Stimulated activated CD4-positive, alpha-beta T cell treated with anti-CD3 and anti-CD28 coated beads, Interleukin-1b, Interleukin-23, amount 100 ng/mL, for 4 hours (primary cell): ENCODE measurements around the gene RAB36.

Source experiments
- DNase-seq, 2 donors: peaks; one replicate each; pipeline ENCODE4 v3.0.0-alpha.2; 2020; ENCODE audit warnings: low read depth in 2 of 2

RAB36 gene

DNA sequence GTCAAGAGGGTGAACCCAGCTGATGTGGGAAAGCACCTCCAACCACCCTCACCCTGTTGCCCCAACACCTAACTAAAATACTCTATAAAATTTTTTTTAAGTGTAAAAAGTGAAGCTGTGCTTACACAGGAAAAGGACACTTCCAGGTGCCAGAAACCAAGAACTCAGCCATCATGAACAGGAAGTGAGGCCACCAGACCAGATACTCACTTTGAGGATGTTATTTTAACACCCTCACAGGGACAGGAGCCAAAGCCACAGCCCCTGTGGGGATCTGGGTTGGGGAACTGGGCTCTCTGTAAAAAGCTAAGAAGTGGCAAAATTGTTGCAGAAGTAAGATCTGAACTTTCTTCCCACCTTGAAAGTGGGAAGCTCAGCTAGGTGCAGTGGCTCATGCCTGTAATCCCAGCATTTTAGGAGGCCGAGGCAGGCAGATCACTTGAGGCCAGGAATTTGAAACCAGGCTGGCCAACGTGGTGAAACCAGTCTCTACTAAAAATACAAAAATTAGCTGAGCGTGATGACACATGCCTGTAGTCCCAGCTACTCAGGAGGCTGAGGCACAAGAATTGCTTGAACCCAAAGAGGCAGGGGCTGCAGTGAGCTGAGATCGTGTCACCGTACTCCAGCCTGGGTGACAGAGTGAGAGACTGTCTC is 7.2 kb upstream of the RAB36 start:
- no peak for DNase-seq

DNA sequence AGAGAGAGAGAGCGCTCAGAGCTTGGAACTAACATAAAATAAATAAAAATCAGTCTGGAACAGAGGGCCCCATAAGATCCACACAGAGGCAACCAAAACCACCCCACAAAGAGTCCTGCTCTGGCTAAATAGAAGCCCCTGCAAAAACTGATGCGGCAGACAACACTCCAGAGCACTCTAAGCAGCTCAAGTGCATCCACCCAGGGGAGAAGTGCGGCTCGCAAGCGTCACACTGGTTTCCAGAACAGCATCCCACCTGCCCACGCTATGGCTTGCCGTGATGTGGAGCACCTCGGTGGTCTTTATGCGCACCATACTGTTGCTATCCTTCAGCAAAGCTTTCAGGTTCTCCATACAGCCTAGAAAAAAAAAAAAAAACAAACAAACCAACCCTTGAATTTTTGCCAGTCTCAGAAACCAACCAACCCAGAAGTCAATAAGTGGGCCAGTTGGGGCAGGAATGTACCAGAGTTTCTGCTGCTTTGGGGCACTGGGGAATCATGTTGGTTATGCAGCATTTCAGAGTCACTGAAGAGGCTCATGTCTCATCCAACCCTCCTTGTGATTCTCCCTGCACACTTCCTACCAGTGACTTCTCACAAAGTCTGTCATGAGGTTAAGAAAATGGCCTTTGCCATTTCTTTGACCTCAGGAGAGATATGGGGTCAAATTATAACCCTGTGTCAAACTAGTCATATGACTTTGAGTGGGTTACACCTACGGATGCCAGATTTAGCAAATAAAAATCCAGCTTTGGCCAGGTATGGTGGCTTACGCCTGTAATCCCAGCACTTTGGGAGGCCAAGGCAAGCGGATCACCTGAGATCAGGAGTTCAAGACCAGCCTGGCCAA is 6.5 kb upstream of the RAB36 start:
- no peak for DNase-seq

DNA sequence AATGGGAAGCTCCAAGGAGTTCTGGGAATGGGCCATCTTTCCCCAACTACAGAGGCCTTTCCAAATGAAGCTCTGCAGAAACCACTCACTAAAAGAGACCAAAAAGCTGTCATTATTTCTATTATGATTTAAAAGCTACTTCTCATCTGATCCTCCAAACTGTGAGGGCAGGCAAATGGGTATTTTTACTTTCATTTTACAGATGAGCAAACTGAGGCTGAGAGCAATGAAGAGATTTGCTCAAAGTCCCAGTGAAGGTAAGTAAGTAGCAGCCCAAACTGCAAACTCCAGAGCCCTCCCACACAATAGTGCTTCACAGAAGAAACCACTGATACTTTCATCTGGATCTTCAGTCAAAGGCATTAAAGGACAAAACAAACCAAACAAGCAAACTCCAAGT is 4.9 kb upstream of the RAB36 start:
- no peak for DNase-seq

DNA sequence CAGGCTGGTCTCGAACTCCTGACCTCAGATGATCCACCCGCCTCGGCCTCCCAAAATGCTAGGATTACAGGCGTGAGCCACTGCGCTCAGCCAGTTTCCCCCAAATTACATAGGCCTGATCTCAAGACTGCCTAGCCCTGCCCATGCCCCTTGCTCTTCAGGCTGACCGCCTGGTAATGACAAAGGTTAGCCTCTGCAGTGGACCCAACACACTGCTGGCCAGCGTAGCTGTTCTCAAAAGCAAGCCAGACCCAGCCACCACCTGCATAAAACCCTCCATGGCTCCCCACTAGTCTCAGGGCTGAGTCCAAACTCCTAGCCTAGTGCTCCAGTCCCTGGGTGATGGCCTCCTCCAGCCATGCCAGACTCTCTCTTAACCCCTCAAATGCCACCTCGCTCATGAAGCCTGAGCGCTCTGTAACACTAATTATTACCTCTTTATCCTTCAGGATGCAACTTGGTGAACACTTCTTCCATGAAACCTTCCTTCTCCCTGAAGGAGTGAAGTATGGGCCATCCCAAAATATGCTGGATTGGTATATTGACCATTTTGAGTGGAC is 2.7 kb upstream of the RAB36 start:
- no peak for DNase-seq

DNA sequence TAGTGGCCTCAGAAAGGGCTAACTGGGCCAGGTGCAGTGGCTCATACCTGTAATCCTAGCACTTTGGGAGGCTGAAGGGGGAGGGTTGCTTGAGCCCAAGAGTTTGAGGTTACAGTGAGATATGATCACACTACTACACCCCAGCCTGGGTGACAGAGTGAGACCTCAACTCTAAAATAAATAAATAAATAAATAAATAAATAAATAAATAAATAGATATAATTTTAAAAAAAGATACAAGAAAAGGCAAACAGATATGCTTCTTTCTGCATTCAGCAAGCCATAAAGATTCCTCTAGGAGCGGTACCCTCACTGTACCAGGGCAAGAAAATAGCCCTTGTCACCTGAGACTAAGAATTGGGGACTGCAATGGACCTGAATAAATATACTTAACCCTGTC is 2.2 kb upstream of the RAB36 start:
- DNase-seq: no peak

DNA sequence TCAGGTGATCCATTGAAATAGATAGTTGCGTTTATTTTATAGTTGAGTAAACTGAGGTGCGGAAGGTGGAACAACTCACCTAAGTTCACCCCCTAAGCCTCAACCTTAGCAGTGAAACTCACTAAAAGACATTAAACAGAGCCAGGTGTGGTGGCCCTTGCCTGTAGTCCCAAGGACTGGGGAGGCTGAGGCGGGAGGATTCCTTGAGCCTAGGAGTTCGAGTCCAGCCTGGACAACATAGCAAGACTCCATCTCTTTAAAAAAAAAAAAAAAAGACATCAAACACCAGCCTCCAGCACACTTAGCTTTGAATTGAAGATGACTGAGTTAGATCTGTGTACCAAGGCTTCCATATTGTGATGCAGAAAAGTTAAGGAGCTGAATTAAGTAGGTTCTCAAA is 845 bp upstream of the RAB36 start:
- no peak for DNase-seq

DNA sequence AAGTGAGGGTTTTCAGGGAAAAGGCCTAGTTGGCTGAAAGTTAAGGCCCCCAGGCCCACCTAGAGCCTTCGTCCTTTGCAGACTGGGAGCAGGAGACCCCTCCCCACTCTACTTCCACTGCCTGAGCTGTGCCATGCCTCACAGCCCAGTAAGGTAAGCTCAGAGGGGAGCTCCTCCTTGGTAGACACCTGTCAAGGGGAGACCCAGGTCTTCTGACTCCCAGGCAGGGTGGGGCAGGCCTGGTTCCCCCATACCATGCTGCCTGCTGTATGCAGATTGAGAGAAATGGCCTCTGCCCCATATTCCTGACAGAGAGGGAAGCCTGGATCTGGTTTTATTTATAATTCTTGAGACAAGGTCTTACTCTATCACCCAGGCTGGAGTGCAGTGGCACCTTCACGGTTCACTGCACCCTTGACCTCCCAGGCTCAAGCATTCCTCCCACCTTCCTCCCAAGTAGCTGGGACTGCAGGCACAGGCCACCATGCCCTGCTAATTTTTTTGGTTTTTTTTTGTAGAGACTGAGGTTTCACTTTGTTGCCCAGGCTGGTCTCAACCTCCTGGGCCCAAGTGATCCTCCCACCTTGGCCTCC is 697 bp downstream of the RAB36 start:
- no peak for DNase-seq

DNA sequence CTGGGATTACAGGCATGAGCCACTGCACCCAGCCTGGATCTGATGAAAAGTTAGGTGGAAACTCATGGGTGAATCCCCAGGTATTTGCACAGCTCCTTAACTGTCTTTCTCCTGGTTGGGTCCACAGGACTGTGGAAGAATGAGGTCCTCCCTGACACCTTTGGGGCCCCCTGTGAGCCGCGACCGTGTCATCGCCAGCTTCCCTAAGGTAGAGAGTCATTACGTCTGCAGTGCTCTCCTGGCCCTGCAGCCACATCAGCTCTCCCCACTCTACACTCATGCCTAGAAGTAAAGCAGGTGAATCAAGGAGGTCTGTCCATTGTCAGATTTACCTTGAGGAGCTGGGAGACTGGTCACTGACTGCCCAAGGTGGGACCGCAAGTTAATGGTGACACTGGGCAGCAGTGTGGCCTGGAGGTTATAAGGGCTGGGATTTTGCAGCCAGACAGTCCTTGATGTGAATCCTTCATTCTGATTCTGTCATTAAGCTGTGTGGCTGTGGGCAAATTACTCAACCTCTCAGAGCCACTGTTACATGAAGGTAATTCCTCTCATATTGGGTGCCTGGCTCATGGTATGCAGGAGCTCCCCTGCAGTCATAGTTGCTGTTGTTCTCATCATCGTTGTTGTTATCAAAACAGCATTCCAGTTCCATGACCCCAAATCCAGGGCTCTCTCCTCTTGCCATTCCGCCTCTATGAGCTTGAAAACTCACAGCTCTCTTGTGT is 1.4 kb downstream of the RAB36 start:
- DNase-seq: no peak

DNA sequence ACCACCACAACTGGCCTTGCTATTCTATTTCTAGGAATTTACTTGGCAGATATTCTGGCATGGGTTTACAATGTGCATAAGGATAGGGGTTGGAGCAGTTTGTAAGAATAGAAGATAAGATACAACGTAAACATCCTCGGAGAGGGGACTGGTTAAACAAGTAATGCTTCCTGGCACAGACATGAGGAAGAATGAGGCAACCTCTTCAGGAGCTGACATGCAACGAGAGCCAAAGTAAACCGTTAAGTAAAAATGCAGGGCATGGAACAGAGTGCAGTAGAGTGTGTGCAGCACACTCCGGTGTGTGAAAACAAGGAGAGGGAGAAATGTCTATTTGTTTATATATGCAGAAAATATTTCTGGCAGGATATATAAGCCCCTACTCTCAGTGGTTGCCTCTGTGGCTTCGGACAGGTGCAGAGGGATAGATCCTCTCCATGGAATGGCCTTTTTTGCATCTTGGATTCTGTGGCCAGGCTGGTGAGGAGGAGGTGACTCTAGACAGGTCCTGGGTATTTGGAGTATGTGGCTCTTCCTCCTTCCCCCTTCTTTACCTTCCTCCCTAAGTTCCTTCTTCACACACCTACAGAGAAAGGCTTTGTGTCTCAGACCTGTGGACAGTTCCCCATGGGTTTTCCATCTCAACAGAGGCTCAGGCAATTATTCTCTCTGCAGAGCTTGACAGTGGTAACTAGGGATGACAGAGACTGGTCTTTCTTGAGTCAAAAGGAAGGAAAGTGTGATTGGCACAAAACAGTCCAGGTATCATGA is 2.5 kb downstream of the RAB36 start:
- no peak for DNase-seq

DNA sequence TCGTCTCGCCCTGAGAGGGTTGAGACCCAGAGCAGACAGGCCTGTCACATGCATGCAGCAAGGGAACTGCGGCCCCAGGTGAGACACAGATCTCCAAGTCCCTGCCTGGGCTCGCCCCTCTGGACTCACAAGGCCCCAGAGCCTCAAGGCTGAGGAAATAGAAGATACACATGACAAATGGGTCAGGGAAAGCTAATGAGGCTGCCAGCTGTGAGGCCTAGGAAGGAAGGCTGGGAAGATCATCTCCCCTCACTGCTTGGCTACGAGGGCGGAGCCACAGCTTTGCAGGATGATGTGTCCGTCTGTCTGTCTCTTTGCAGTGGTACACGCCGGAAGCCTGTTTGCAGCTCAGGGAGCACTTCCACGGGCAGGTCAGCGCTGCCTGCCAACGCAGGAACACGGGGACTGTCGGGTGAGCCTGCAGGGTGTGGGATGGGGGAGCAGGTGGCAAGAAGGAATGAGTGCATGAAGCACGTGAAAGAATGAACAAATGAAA is 4.5 kb downstream of the RAB36 start:
- no peak for DNase-seq

DNA sequence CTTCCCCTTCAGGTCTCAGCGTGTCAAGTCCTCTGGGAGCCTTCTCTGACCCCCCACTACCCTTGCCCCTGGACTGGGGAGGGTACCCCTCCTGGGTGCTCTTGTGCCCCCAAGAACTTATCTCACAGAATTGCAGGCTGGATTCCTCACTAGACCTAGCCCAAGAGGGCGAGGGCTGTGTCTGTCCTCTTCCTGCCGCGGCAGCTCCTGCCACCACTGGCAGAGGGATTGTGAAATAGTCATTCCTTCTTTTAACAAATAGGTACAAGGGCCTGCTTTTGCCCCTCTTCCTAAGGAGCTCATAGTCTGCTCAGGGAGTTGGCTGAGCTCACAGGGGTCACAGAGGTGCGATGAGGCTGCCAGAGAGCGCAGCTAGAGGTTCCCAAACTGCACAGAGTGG is 5.5 kb downstream of the RAB36 start:
- DNase-seq: no peak

DNA sequence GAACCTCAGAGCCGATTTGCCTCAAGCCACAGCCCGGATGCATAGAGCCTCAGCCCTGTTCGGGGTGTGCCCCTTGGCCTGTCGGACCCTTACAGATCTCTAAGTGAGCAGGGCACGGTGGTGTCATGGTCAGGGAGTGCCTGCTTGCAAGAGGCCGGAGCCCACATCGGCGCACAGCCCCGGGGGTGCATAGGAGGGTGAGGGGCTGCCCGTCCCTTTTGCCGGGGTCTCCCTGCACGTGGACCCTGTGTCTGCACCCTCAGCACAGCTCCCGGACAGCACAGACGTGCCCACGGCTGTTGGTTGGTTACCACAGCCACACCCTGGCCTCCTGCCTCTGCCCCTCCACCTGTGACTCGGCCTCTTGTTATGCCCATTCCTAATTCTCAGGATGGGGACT is 6.5 kb downstream of the RAB36 start:
- no peak for DNase-seq

DNA sequence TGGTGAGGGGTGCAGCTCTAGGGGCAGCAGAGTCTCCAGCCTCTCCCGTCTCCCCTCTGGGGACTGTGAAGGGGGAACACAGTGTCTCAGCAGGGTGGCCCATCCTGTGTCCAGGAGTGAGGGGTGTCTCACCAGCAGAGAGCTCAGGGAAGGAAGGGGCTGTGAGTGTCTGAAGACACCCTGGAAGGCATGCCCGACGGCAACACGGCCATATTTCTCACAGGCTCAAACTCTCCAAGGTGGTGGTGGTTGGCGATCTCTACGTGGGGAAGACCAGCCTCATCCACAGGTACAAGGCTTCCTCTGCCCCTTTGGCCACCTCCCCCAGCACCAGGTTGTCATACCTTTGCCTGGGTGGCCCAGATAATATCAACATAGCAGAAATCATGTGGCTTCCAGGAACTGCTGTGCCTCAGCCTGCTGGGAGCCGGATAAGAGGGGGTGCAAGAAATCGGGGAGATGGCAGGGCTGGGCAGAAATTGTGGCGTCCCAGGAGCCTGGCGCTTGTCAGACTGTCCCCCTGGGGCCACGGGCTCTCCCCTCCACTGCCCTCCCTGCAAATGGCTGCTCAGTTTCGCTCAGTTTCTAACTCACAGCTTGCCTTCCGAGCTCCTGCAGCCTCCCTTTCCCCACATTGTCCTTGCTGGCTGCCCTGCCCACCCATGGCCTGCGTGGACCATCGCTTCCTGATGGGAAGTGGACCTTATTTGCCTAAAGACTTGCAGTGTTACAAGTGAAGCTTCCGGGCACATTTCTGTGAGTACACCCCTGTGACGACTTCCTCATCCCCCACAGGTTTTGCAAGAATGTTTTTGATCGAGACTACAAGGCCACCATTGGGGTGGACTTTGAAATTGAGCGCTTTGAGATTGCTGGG is 7.2 kb downstream of the RAB36 start:
- DNase-seq: no peak

DNA sequence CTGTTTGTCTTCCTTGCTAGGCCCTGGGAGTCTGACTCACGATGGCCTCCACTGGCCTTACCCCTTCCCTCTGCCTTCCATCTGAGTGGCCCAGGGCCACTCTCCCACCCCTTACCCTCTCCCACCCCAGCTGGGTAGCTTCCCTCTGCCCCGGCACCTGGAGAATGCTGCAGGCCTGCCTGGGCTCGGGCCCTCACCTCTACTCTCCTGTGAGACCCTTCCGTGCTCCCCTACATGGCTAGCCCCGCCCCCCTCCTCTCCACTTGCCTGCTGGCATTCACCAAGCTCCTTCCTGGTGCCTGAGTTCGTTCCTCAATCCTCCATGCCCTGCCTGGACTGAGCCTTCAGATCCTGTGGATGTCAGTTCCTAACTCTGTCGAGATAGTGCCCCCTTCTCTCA is 8.7 kb downstream of the RAB36 start:
- DNase-seq: no peak

DNA sequence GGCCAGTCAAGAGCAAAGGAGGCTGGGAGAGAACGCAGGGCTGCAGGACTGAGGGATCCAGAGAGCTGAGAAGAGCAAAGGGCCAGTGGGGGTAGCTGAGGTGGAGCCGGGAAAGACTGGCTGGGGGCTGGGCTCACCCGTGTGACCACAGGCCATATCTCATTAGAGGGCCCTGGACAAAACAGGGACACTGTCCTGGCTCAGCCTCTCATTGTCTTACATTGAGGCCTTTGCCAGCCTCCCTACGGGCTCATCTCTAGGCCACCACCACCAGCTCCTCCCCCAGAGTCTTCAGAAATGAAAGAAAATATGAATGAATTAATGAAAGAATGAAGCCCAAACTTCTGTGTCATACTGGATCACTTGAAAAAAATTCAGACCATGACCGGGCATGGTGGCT is 9.2 kb downstream of the RAB36 start:
- no peak for DNase-seq

DNA sequence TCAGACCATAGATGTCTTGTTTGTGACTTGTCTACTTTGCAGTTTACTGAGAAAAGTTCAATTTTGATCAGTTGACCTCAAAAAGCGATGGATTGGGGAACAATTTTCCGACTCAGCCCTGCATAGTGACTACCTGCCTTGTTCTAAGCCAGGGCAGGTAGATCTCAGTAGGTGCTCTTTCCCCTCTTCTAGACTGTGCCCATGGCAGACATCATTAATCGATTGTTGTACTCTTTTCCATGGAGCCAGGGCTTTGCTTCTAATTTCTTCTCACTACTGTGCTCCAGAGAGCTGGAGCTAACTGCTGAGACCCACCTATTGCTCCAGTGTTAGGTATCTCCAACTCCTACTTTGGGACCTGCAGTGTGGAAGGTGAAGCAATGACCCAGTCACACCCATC is 9.9 kb downstream of the RAB36 start:
- no peak for DNase-seq

DNA sequence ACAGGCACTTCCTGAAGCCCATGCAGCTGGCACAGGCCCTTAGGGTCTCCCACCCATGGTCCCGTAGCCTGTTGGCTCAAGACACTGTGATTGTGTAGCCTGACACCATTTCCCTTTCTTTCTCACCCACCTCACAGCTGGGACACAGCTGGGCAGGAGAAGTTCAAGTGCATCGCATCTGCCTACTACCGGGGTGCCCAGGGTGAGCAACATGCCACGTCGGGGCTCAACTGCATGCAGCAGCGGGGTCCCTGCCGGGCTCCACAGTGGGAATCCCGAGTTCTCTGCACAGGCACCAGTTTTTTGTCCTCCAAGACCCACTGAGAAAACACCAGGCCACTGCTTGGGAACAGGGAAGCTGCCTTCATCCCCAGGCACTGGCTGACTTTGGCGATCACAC is 10.6 kb downstream of the RAB36 start:
- no peak for DNase-seq

DNA sequence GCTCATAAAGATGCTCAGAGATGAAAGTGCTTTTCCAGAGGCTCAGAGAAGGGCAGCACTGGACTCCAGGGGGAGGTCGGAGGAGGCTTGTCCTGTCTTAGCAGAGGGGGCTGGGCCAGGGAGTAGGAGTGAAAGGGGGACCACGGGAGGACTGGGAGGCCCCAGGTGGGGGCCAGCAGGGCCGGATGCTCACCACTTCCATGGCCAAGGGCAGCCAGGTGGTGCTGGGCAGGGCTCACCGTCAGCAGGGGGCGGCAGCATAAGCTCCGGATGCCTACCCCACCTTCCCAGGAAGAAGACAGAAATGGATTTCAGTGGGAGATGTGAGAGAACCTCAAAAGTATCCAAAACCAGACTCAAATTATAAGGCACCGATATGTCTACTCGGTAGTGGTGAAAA is 11.0 kb downstream of the RAB36 start:
- no peak for DNase-seq

DNA sequence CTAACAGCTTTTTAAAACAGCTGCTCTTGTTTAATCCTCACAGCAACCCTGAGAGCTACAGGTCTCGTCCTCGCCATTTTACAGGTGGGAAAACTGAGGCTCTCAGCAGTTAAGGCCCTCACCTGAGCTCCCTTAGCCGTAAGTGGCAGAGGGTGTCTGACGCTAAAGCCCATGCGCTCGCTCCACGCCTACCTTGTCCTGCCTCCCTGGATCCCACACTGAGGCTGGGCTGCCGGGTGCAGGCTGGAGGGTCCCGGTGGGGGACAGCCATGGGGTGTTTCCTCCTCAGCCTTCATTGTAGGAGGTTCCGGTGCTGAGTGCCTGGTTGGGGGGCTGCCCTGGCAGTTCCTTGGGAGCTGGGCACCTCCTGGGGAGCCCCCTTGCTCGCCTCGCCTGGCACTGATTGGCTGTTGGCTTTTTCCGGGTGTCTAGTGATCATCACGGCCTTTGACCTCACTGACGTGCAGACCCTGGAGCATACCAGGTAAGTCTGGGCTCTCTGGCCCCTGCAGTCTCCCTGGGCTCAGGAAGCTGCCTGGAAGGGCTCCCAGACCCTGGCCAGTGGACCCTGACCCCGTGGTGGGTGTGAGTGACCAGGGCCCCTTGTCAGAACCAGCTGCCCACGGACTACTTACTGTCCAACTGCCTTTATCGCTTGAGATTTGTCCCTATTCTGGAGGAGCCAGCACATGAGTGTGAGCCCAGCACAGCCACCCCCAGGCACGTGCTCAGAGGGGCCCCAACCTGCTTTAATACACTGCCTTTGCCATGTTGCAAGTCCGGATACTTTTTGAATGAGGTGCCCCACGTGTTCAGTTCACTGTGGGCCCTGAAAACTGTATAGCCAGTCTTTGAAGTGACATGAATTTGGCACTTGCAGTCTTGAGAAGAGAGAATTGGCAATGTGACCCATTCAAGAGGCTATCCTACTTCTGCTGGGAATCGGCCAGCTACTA is 12.6 kb downstream of the RAB36 start:
- DNase-seq: no peak
